Body of pancreas (tissue), 4 donors: ENCODE data around the gene PHAX.

Experiments
- CTCF ChIP-seq, 7 experiments: fragments of 450-650 bp in 4 of 7; fragments of 200-600 bp in 3 of 7; sonication (generic) in 3 of 7; IDR thresholded peaks; one replicate each; pipeline ENCODE4 v1.5.1; 2016 to 2019; ENCODE audit warnings: antibody characterized with exemption in 7 of 7
- POLR2A ChIP-seq, 3 donors: fragments of 450-650 bp; IDR thresholded peaks; one replicate each; pipeline ENCODE4 v1.6.1; 2016; ENCODE audit warnings: antibody characterized with exemption in 3 of 3, mild to moderate bottlenecking in 2 of 3

- TF ChIP-seq CTCF (IDR thresholded peaks at IDR 0.05) (peak; percentile 39 to 82 (median 79)), POLR2A (IDR thresholded peaks at IDR 0.05) (no peak)
Measured at GRCh38 chr5:126656401-126657007, 55.8 kb downstream of the PHAX start.
